SU-DHL-6 (cell line): ENCODE results near the gene TMEM45B.

Experiments
- H2AFZ ChIP-seq: fragments of 200-600 bp; sonication (generic); 2 replicates; pipeline ENCODE4 v1.6.1; 2014; ENCODE audit warnings: low read depth, mild to moderate bottlenecking, moderate library complexity, mixed read lengths, antibody characterized with exemption, low read length; ENCODE audit not compliant: severe bottlenecking
- H3F3A ChIP-seq: fragments of 200-600 bp; shearing (Covaris generic); 2 replicates; pipeline ENCODE4 v1.6.0; 2016; ENCODE audit warnings: antibody characterized with exemption, mild to moderate bottlenecking; ENCODE audit not compliant: insufficient read depth
- H3K27ac ChIP-seq: fragments of 200-600 bp; sonication (generic); 2 replicates; pipeline ENCODE4 v1.5.1; 2016; ENCODE audit warnings: low read depth, mild to moderate bottlenecking, low read length, moderate library complexity, mixed read lengths
- H3K27me3 ChIP-seq: fragments of 200-600 bp; sonication (generic), shearing (Covaris generic); 2 replicates; pipeline ENCODE4 v1.6.0; 2014; ENCODE audit warnings: mild to moderate bottlenecking, low read length
- H3K36me3 ChIP-seq: fragments of 200-600 bp; sonication (generic); 2 replicates; pipeline ENCODE4 v1.6.1; 2014; ENCODE audit warnings: mild to moderate bottlenecking, low read length, mixed read lengths
- H3K4me2 ChIP-seq: fragments of 300-600, 200-600 bp; shearing (Covaris generic), sonication (generic); 2 replicates; pipeline ENCODE4 v1.6.0; 2014; ENCODE audit warnings: low read length, low read depth, mild to moderate bottlenecking; ENCODE audit not compliant: poor library complexity, severe bottlenecking
- H3K4me3 ChIP-seq: fragments of 200-600 bp; sonication (generic); 2 replicates; pipeline ENCODE4 v1.5.1; 2014; ENCODE audit warnings: antibody characterized with exemption, low read length, mild to moderate bottlenecking, mixed read lengths; ENCODE audit not compliant: insufficient read depth, poor library complexity, severe bottlenecking
- H3K79me2 ChIP-seq: fragments of 200-600 bp; sonication (generic); 2 replicates; pipeline ENCODE4 v1.6.1; 2014; ENCODE audit warnings: mild to moderate bottlenecking, low read length, moderate library complexity; ENCODE audit not compliant: insufficient read depth
- H3K9ac ChIP-seq: fragments of 200-600 bp; sonication (generic); 2 replicates; pipeline ENCODE4 v1.7.0; 2014; ENCODE audit warnings: mild to moderate bottlenecking, low read length
- H3K9me2 ChIP-seq: fragments of 200-600 bp; sonication (generic); replicated peaks from 2 replicates; pipeline ENCODE4 v1.6.1; 2014; ENCODE audit warnings: low read length; ENCODE audit not compliant: insufficient read depth
- H3K9me3 ChIP-seq: fragments of 200-600 bp; sonication (generic); 2 replicates; pipeline ENCODE4 v1.6.1; 2014; ENCODE audit warnings: low read length, mixed read lengths; ENCODE audit not compliant: insufficient read depth
- H4K20me1 ChIP-seq: fragments of 200-600 bp; sonication (generic); 2 replicates; pipeline ENCODE4 v1.6.1; 2014; ENCODE audit warnings: low read depth, mild to moderate bottlenecking, antibody characterized with exemption, low read length, moderate library complexity, mixed read lengths
- EZH2phosphoT487 ChIP-seq: fragments of 200-600 bp; sonication (generic), shearing (Covaris generic); conservative IDR thresholded peaks from 2 replicates; pipeline ENCODE4 v1.6.1; 2018; ENCODE audit warnings: mild to moderate bottlenecking, antibody characterized with exemption, low read length, moderate library complexity, mixed read lengths
- TF ChIP-seq, protein P1 (sequence below): fragments of 200-600 bp; sonication (generic); IDR thresholded peaks from one replicate; pipeline ENCODE4 v1.5.1; 2017; ENCODE audit warnings: antibody characterized with exemption, mild to moderate bottlenecking, low read length, moderate library complexity; ENCODE audit not compliant: insufficient read depth, poor library complexity, severe bottlenecking

Gene TMEM45B

GRCh38 chr11:129880311-129880710 is 64.7 kb downstream of the TMEM45B start:
- no peaks in the 10 kb centered on the region for H3F3A ChIP-seq
- no peak overlapping the region for H3K9ac ChIP-seq
- no peaks in the 10 kb centered on the region for H3K79me2 ChIP-seq
- H3K27ac ChIP-seq: no peak overlapping the region
- no peak overlapping the region for H2AFZ ChIP-seq
- no peaks in the 10 kb centered on the region for H3K27me3 ChIP-seq
- H3K36me3 ChIP-seq: no peaks in the 10 kb centered on the region
- TF ChIP-seq, protein P1, sequence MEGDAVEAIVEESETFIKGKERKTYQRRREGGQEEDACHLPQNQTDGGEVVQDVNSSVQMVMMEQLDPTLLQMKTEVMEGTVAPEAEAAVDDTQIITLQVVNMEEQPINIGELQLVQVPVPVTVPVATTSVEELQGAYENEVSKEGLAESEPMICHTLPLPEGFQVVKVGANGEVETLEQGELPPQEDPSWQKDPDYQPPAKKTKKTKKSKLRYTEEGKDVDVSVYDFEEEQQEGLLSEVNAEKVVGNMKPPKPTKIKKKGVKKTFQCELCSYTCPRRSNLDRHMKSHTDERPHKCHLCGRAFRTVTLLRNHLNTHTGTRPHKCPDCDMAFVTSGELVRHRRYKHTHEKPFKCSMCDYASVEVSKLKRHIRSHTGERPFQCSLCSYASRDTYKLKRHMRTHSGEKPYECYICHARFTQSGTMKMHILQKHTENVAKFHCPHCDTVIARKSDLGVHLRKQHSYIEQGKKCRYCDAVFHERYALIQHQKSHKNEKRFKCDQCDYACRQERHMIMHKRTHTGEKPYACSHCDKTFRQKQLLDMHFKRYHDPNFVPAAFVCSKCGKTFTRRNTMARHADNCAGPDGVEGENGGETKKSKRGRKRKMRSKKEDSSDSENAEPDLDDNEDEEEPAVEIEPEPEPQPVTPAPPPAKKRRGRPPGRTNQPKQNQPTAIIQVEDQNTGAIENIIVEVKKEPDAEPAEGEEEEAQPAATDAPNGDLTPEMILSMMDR: no peak
- TF ChIP-seq EZH2phosphoT487: no peak
- H3K9me3 ChIP-seq: no peaks in the 10 kb centered on the region
- no peaks in the 10 kb centered on the region for H4K20me1 ChIP-seq
- H3K4me3 ChIP-seq: no peak overlapping the region
- H3K4me2 ChIP-seq: no peak overlapping the region
- no peaks in the 10 kb centered on the region for H3K9me2 ChIP-seq

DNA sequence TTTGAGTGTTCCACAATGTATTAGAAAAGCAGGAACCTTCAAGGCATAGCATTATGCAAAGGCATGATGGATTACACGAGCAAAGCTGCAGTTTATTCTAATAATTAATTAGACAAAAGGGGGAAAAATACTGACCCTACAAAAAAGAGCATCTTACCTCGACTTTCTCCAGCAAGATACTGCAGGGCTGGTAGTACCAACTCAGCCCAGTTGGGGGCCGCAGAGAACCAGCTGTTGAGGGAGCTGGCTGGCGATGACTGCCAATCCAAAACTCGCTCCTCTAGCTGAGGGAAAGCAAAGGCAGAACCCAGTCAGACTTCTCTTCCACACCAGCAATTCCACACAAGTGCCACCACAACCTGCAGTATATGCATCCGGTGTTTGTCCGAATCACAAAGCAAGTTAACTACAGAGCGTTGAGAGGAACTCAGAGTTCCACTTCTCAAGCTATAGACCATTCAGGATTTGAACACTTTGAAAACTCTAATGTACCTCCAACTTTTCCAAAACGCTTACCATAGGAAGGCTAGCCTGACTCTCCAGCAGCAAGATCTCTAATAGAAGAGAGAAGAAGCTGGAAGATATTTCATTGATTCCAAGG is 66.0 kb downstream of the TMEM45B start:
- Histone ChIP-seq H3K9me2 (no peaks in the 10 kb centered on the region), H3K9ac (no peak overlapping the region), H3K4me3 (no peak overlapping the region), H3F3A (no peaks in the 10 kb centered on the region), H3K79me2 (no peaks in the 10 kb centered on the region), H4K20me1 (no peaks in the 10 kb centered on the region), H3K4me2 (no peak overlapping the region), H3K27me3 (no peaks in the 10 kb centered on the region), H2AFZ (no peak overlapping the region), H3K27ac (no peak overlapping the region), H3K9me3 (no peaks in the 10 kb centered on the region), H3K36me3 (no peaks in the 10 kb centered on the region)
- no peak for TF ChIP-seq EZH2phosphoT487
- TF ChIP-seq, protein P1: no peak

GRCh38 chr11:129884581-129884980 is 68.9 kb downstream of the TMEM45B start:
- TF ChIP-seq EZH2phosphoT487: no peak
- TF ChIP-seq, protein P1: no peak

More at GRCh38 chr11:129884581-129884980, 68.9 kb downstream of the TMEM45B start:
- Histone ChIP-seq H3K36me3 (no peaks in the 10 kb centered on the region), H4K20me1 (no peaks in the 10 kb centered on the region), H3K27me3 (no peaks in the 10 kb centered on the region), H3K79me2 (no peaks in the 10 kb centered on the region), H3K4me2 (no peak overlapping the region), H3K27ac (no peak overlapping the region), H3K4me3 (no peak overlapping the region), H3K9ac (no peak overlapping the region), H3K9me3 (no peaks in the 10 kb centered on the region), H2AFZ (no peak overlapping the region), H3K9me2 (no peaks in the 10 kb centered on the region), H3F3A (no peaks in the 10 kb centered on the region)
